ENCODE data around the gene DIABLO.

The DIABLO gene

GRCh38 chr12:122195405-122195804, 30.4 kb downstream of the DIABLO start:
- TF ChIP-seq TEAD4 (IDR thresholded peaks at IDR 0.05): no peak

- TF ChIP-seq MAX (IDR thresholded peaks at IDR 0.05) (no peak), YY1 (IDR thresholded peaks at IDR 0.05; ENCODE audit: low read depth) (no peak), NFIC (IDR thresholded peaks at IDR 0.05) (no peak), CEBPB (IDR thresholded peaks at IDR 0.05) (no peak)
Measured at GRCh38 chr12:122194804-122195203, 31.0 kb downstream of the DIABLO start.

GRCh38 chr12:122192441-122192840, 33.4 kb downstream of the DIABLO start:
- TF ChIP-seq REST (IDR thresholded peaks at IDR 0.05; ENCODE audit: low read depth) (no peak), EGR1 (IDR thresholded peaks at IDR 0.05) (no peak), TCF12 (IDR thresholded peaks at IDR 0.05; ENCODE audit: low read depth) (no peak), YY1 (IDR thresholded peaks at IDR 0.05; ENCODE audit: low read depth) (no peak), TAF1 (IDR thresholded peaks at IDR 0.05; ENCODE audit: low read depth) (no peak), MAX (IDR thresholded peaks at IDR 0.05) (no peak), TEAD4 (IDR thresholded peaks at IDR 0.05) (no peak), RAD21 (IDR thresholded peaks at IDR 0.05; ENCODE audit: low read depth) (no peak), CEBPB (IDR thresholded peaks at IDR 0.05) (no peak), CREB1 (IDR thresholded peaks at IDR 0.05; ENCODE audit: low read depth) (no peak)

GRCh38 chr12:122190842-122191668, 34.8 kb downstream of the DIABLO start:
- no peak for TF ChIP-seq NFIC (IDR thresholded peaks at IDR 0.05)
- no peak for TF ChIP-seq REST (IDR thresholded peaks at IDR 0.05; ENCODE audit: low read depth)
- no peak for TF ChIP-seq FOXM1 (IDR thresholded peaks at IDR 0.05; ENCODE audit: borderline replicate concordance, low read depth)
- peak; percentile 90 for TF ChIP-seq RAD21 (IDR thresholded peaks at IDR 0.05; ENCODE audit: low read depth)
- TF ChIP-seq TEAD4 (IDR thresholded peaks at IDR 0.05): no peak
- TF ChIP-seq MAX (IDR thresholded peaks at IDR 0.05): no peak
- no peak for TF ChIP-seq ZBTB7A (IDR thresholded peaks at IDR 0.05; ENCODE audit: low read depth)
- TF ChIP-seq EP300 (IDR thresholded peaks at IDR 0.05; ENCODE audit: borderline replicate concordance): no peak
- no peak for TF ChIP-seq TCF12 (IDR thresholded peaks at IDR 0.05; ENCODE audit: low read depth)

- TF ChIP-seq CREB1 (IDR thresholded peaks at IDR 0.05; ENCODE audit: low read depth): no peak
Measured at GRCh38 chr12:122189626-122190475, 36.0 kb downstream of the DIABLO start.

- TF ChIP-seq EGR1 (IDR thresholded peaks at IDR 0.05) (no peak), CREB1 (IDR thresholded peaks at IDR 0.05; ENCODE audit: low read depth) (no peak), EP300 (IDR thresholded peaks at IDR 0.05; ENCODE audit: borderline replicate concordance) (no peak), TAF1 (IDR thresholded peaks at IDR 0.05; ENCODE audit: low read depth) (no peak), TEAD4 (IDR thresholded peaks at IDR 0.05) (no peak), REST (IDR thresholded peaks at IDR 0.05; ENCODE audit: low read depth) (no peak), TCF12 (IDR thresholded peaks at IDR 0.05; ENCODE audit: low read depth) (no peak), NFIC (IDR thresholded peaks at IDR 0.05) (no peak), USF1 (IDR thresholded peaks at IDR 0.05) (no peak), YY1 (IDR thresholded peaks at IDR 0.05; ENCODE audit: low read depth) (no peak), CEBPB (IDR thresholded peaks at IDR 0.05) (no peak), RAD21 (IDR thresholded peaks at IDR 0.05; ENCODE audit: low read depth) (no peak), FOXM1 (IDR thresholded peaks at IDR 0.05; ENCODE audit: borderline replicate concordance, low read depth) (no peak), ZBTB7A (IDR thresholded peaks at IDR 0.05; ENCODE audit: low read depth) (no peak), MAX (IDR thresholded peaks at IDR 0.05) (no peak)
Measured at GRCh38 chr12:122187466-122187865, 38.4 kb downstream of the DIABLO start.
